HG02852 (cell line): ENCODE data around the gene STK40.

ENCODE experiments used
- ATAC-seq: cut with Tn5 transposase; IDR thresholded peaks from one replicate; pipeline ENCODE4 v1.9.1; 2021; ENCODE audit warnings: mild to moderate bottlenecking, moderate library complexity; ENCODE audit not compliant: unreplicated experiment

The STK40 gene

DNA sequence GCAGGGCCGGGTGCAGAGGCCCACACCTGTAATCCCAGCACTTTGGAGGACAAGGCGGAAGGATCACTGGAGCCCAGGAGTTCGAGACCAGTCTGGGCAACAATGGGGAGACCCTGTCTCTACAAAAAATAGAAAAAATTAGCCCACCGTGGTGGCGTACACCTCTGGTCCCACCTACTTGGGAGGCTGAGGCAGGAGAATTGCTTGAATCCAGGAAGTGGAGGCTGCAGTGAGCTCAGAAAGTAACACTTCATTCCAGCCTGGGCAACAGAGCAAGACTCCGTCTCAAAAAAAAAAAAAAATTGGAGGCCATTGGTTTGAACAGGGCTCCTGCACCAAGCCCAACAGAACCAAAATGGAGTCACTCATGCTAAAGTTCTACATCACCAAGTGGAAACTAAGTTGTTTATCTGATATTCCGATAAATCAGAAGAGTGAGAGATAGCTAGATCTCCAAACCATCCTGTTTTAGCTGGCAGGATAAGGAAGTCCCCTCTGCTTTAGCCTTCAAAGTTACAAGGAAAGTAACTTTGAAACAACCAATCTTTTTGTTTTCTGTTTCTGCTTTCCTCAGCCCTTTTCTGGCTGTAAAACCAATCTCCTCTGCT is 12.8 kb upstream of the STK40 start:
- no peak for ATAC-seq

GRCh38 chr1:36397378-36398230 is 11.9 kb upstream of the STK40 start, which contains the start of gene LSM10:
LSM10 (minus strand) TSS chr1:36397908; CDS start chr1:36394129, 3,779 bp downstream.
- peak; percentile 82 for ATAC-seq

DNA sequence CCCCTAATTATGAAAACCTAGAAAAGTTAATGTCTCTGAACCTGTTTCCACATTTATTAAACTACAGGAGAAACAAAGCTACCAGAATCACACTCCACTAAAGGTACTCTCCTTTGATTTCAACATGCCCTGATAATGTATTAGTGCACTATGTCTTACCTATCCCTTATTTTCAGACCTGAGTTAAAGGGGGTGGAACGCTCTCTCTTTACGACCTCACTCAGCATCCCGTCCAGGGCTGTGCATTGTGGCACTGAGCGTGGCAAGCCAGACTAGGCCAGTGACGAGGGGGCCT is 11.3 kb upstream of the STK40 start:
- ATAC-seq: no peak

DNA sequence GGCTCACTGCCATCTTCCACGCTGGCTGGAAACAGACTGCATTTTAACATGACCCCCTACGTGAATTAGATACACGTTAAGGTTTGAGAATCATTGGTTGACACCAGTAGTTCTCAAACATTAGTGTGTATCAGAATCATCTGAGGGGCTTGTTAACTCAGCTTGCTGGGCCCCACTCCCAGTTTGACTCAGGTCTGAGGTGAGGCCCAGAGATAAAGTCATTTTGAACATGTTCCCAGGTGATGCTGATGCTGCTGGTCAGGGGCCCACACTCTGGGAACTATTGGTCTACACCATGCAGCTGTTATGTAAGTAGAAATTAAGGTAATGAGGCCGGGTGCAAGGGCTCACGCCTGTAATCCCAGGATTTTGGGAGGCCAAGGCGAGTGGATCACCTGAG is 10.6 kb upstream of the STK40 start:
- ATAC-seq: no peak

GRCh38 chr1:36393686-36394085 is 8.0 kb upstream of the STK40 start:
- no peak for ATAC-seq

- ATAC-seq: no peak
These were observed 7.1 kb upstream of the STK40 start for GRCh38 chr1:36392836-36393235.

DNA sequence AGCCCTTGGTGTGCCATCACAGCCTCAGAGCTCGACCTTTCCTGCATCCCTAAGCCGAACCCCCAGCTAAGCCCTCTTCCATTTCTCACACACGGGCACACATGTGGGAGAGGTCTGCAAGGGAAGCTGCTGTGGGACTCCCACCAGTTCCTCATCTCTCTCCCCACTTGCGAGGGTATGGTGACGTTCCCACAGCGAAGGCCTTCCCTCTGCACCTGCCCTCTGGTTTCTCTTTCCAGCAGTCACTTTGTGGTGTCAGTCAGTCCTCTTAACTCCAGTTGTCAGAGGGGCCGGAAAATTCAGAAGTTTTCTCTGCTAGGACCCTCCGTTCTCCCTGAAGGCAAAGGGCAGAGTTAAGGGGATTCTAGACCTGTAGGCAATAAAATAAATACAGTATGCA is 5.5 kb upstream of the STK40 start:
- no peak for ATAC-seq

- no peak for ATAC-seq
These were observed 4.7 kb upstream of the STK40 start for GRCh38 chr1:36390411-36390810.

DNA sequence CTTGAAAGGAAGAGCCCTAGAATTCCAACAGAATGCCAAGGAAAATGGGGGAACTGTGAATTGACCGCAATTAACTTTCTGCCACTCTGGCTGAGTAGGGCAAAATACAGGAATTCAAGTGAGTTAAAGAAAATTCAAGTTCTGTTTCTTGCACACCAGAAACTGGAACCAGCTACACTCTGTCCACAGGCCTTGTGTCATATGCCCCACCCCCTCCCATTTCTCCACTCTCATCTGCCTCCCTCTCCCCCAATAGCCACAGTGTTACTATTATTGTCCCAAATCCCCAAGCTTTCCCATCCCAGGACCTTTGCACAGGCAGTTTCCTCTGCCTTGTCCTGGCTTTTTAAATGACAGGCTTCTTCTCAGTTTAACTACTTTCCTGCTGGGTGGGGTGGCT is 4.3 kb upstream of the STK40 start:
- no peak for ATAC-seq

DNA sequence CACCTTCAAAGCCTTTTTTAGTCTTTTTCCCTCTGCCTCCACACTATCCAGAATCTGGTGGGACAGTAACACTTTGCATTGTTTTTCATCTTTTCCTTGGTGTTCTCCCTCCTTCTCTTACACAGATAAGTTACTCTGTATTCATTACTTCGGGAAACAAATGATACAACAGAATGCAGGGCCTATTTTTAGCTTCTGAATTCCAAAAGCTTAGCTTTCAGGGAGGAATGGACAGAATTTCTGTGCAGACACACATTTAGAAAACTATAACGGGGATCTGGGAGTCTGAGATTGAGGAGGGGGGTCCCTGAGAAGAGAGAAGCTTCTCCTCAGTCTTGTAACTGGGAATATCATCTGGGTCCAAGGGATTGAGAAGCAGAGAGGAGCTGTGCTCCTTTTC is 3.5 kb upstream of the STK40 start:
- ATAC-seq: no peak

GRCh38 chr1:36387141-36387949 is 1.6 kb upstream of the STK40 start:
- ATAC-seq: no peak

- peak; percentile 36 for ATAC-seq
These were observed 779 bp upstream of the STK40 start for GRCh38 chr1:36386265-36387140.

DNA sequence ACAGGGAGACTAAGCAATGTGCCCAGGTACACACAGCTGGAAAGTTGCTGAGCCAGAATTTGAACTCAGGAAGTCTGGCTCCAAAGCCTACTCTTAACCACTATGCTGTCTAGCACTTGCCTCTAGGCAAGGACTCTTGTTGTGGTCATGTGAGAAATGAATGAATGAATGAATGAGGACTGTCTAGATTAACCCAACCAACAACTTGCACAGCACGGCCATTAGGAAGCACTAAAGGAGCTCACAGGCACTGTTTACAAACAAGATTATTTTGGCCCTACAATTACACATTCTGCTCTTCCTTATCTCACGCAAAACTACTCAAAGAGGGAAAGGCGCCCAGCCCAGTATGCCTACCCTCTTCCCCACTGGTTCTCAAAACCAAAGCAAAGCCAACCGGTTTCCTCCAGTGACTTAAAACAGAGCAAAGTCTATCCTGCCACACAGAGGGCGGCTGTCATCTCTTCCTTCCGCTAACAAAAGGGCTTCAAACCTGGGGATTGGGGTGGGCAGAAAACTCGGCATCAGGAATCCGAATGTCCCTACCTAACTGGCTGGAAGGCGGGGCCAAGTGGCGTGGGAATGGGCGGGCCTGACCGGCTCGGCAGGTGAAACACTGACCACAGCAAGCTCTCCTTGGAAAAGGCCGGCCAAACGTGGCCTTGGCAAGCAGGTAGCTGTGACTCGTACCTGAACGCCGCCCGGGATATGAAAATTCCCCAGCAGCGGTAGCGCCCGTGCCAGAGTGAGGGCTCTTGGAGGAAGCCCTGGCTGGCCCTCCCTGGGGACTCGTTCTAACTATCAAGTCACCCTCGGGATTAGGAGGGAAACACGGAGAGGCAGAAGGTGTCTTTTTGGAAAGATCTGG is 948 bp downstream of the STK40 start:
- no peak for ATAC-seq

DNA sequence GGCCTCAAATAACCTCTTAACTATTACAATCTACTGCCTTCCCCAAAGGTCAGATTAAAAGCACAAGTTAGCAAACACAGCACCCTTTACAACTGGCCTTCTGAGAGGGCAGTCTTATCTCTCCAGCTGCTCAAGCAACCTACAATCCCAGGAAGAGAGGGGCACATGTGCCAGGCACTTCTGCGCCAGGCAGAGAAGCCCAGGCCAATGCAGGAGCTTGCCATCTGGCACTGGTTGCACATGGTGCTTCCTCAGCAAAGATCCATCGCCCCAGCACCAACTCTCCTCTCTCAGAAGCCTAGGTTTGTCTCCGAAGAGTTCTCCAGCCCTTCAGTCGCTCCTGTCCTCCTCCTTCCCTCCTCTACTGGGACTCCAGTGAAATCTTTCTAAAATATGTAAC is 2.5 kb downstream of the STK40 start:
- ATAC-seq: no peak

DNA sequence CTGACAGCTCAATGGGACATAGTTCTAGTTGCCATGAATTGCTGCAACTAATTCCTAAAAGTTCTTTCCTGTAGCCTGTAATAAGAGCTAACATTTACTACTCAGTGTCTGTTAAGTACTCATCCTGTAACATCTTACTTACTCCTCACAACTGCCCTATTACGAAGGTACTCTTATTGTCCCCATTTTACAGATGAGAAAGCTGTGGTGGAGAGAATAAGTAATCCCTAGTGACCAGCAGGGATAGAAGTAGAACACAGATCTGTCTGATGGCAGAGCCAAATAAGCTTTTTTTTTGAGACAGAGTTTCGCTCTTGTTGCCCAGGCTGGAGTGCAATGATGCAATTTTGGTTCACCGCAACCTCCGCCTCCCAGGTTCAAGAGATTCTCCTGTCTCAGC is 3.1 kb downstream of the STK40 start:
- ATAC-seq: no peak

GRCh38 chr1:36382231-36382630 is 3.5 kb downstream of the STK40 start:
- ATAC-seq: no peak

GRCh38 chr1:36381405-36381804 is 4.3 kb downstream of the STK40 start:
- no peak for ATAC-seq

DNA sequence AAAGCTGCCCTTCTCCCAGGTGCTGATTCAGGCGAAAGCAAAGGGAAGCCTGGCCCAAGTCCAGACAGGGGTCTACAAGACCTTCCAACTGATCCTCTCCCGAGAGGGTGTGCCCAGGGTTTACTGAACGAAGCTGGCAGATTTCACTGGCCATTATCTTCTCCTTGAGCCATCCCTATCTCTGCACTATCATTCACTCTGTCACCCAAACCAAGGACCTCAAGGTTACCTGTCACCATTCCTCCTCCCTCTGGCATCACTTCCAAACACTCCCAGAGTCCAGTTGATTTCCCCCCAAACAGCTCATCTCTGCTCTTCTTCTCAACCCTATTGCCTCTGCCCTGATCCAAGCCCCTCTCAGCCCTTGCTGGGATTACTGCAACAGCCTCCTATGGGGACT is 4.9 kb downstream of the STK40 start:
- ATAC-seq: no peak

- ATAC-seq: no peak
These were observed 5.5 kb downstream of the STK40 start for GRCh38 chr1:36380143-36380619.
